NK-92 (cell line): ENCODE measurements around the gene GALNT10.

ENCODE experiments used
- DNase-seq: peaks from one replicate; lab custom pipeline; 2025; ENCODE audit not compliant: unreplicated experiment; lab: John Stamatoyannopoulos, UW

Gene GALNT10

DNA sequence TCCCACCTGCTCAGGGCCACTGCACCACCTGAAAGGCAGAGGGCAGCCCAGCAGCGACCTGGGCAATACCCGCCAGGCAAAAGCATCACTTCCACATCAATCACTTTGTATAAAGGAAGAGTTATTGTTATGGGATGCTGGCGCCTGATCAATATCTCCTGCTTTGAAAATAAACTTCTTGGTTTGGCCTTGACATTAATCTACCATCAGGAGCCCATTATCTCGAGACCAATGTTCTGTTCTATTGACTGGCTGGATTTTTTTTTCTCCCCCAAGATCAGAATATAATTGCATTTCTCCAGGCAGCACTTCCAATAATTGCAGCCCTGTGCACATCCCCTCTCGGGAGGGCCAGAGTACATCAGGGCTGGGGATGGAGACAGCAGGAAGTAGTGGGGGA is 210.8 kb downstream of the GALNT10 start:
- no peak for DNase-seq

GRCh38 chr5:154401931-154402330 is 211.4 kb downstream of the GALNT10 start:
- DNase-seq: no peak

DNA sequence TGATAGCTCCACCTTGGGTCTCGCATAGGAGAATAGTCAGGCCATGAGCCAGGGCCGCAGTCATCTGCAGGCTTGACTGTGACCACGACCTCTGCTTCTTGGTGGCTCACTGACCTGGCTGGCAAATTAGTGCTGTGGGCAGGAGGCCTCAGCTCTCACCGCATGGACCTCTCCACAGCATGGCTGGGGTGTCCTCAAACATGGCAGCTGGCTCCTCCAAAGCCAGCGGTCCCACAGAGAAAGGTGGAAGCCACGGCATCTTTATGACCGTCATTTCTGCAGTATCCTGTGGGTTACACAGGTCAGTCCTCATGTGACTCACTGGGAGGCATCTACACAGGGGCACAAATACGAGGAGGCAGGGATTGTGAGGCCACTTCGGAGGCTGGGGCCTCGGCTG is 212.1 kb downstream of the GALNT10 start:
- no peak for DNase-seq

DNA sequence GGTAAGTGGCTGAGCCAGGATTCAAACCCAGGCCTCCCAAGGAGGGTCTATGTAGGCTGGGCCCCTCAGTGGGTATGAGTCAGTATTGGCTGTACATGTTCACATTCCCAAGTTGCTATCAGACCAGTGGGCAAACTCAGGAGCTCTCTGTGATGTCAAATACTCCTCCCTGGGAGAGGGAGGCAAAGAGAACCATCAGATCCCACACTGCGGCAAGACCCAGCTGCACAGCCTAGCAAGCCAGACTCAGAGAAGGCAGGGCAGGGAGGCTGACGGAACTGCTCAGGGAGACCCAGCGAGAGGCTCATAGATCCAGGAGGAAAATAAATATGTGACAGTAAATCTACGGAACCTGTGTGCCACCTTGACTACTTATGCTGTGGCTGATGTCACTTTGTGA is 212.7 kb downstream of the GALNT10 start:
- no peak for DNase-seq

DNA sequence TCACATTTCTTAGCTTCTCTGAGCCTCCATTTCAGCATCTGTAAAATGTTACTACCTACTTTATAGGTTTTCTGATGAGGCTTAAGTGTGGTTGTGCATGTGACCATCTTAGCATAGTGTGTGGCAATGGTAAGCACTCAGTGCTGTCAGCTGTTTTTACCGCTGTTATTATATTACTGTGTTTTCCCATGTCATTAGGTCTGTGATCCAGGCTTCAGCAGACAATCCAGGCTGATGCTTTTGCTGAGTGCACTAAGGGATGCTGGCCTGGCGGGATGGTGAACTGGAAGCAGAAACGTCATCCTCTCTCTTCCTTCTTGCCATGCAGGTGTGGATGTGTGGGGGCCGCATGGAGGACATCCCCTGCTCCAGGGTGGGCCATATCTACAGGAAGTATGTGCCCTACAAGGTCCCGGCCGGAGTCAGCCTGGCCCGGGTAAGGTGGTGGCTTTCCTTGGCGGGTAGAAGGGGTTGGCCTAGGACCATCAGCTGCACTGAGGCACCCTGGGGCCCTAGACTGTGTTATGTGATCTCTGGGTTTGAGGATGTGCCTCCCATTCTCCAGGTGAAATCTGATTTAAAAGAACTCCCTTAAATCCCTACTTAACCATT is 213.3 kb downstream of the GALNT10 start:
- no peak for DNase-seq

- no peak for DNase-seq
Measured at GRCh38 chr5:154405078-154405792, 214.7 kb downstream of the GALNT10 start.

GRCh38 chr5:154406231-154406630 is 215.7 kb downstream of the GALNT10 start:
- no peak for DNase-seq

- no peak for DNase-seq
Measured at GRCh38 chr5:154406826-154407225, 216.3 kb downstream of the GALNT10 start.

GRCh38 chr5:154408811-154409210 is 218.3 kb downstream of the GALNT10 start:
- DNase-seq: no peak

DNA sequence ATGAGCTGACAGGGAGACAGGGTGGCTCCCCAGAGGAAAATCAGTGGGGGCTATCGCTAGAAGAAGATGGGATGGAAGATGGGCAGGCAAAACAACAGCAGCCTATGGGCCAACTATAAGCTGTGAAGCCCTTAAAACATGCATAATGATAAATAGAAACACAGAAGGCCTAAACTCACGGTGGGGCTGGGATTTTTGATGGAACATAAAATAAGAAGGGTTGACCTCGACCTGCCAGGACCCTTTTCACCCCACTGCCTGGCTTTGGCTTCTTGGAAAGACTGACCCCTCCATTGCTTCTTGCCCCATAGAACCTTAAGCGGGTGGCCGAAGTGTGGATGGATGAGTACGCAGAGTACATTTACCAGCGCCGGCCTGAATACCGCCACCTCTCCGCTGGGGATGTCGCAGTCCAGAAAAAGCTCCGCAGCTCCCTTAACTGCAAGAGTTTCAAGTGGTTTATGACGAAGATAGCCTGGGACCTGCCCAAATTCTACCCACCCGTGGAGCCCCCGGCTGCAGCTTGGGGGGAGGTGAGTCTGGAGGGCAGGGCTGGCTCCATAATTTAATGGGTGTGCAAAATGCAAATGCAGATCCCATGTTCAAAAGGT is 218.8 kb downstream of the GALNT10 start:
- no peak for DNase-seq

DNA sequence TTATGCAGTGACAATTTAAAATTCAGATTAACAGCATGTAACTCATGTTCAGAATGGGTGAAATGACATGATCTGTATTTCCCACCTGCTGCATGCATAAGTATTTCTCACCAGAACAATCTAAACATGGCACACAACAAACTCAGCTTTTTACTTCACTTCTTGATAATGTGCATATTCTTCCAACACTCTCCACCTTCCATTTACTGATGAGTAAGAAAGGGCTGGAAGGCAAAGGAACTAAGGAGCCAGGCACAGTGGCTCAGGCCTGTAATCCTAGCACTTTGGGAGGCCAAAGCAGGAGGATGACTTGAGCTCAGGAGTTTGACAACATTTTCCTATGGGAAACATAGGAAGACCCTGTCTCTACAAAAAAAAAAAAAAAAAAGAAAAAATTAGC is 219.5 kb downstream of the GALNT10 start:
- DNase-seq: no peak

DNA sequence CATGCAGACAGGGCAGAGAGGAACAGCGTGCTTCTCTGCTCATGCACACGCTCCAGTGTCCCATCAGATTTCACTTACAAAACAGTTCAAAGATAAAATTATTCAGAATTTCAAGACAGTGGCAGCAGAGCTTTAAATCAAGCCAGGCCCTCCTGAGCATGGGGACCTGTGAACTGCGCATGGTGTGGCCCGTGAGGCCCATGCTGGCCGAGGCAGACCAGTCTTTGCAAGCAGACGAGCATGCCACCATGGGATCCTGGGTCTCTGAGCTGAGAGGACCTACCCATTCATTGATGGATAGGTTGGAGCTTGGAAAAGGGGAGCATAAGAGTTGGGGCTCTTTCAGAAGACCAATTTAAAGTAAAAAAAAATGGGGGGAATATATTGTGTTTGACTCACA is 220.3 kb downstream of the GALNT10 start:
- DNase-seq: no peak

GRCh38 chr5:154411338-154411737 is 220.8 kb downstream of the GALNT10 start:
- no peak for DNase-seq

- DNase-seq: no peak
Measured at GRCh38 chr5:154412316-154412715, 221.8 kb downstream of the GALNT10 start.

DNA sequence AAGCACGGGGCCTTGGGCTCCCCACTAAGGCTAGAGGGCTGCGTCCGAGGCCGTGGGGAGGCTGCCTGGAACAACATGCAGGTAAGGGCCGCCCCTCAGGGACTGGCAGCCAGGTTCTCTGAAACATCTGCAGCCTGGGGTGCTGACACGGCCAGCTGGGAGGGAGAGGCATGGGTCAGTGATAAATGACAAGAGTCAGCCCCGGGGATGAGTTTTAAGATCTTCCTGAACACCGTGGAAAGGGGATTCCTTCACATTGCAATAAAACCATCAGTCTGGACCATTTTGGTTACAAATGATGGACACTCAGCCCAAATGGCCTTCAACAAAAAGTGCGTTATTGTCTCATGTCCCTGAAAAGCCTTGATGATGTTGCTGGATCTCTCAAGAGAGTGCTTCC is 222.4 kb downstream of the GALNT10 start:
- DNase-seq: no peak

DNA sequence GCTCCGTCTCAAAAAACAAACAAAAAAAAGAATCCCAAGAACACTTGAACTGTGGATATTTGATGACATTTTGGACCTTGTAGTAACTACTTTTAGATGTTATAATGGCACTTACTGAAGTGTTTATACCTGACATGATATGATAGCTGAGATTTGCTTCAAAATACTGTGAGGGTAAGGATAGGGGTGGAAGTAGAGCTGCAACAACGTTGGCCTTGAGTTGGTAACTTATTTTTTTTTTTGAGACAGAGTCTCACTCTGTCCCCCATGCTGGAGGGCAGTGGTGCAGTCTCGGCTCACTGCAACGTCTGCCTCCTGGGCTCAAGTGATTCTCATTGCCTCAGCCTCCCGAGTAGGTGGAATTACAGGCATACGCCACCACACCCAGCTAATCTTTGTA is 224.6 kb downstream of the GALNT10 start:
- no peak for DNase-seq

DNA sequence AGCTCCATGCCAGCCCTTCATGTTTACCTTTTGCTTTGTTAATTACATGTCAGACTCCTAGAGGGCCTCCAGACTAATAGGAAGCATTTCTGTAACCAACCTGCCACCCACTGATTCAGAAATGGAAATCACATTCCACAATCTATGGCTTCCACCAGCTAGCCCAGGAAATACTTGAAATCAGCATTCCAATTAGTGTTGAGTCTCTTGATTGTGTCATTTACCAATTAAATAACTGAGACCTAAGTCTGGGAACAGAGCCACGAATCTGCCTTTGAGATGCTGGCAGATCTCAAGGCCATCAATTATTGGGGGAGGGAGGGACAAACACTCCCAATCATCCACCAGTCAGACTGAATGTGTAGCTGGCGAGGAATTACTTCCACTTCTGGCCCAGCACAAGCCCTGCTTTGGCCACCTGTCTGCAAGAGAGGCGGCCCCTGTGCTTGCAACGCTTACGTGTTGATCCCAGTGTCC is 227.8 kb downstream of the GALNT10 start:
- DNase-seq: no peak

DNA sequence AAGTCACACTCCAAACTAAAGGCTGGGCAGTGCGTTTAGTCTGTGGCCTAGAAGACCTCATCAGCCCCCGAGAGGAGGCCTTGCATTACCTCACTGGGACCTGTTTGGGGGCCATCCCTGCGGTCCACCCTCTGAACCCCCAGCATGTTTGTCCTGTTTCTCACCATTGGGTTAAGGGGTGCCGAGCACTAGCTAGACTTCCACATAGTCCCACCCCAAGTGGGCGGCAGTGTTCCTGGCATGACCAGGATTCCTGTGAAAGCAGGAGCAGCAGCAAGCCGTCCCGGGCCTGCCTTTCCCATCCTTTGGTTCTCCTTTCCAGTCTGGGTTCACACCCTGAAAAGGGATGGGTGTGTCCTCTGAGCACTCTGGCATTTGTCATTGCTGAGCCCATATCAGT is 228.7 kb downstream of the GALNT10 start:
- DNase-seq: no peak

DNA sequence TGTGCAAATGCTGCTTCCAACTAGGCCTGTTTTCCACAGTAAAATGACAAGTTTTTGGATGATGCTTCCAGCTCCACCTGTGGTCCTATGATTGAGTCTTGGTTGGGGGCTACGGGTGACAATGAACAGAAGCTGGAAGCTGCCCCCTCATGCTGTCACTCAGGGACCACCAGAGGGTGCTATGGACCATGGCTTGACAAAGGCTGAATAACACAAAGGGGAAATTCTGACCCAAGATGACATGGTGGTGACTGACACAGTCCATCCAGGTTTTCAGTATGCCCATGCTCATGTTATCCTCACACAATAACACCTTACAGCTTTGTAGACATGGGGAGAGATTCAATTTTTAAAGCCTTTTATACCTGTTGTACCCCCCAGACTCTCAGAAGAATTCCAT is 231.3 kb downstream of the GALNT10 start:
- DNase-seq: no peak

- DNase-seq: no peak
Measured at GRCh38 chr5:154422298-154422697, 231.8 kb downstream of the GALNT10 start.

DNA sequence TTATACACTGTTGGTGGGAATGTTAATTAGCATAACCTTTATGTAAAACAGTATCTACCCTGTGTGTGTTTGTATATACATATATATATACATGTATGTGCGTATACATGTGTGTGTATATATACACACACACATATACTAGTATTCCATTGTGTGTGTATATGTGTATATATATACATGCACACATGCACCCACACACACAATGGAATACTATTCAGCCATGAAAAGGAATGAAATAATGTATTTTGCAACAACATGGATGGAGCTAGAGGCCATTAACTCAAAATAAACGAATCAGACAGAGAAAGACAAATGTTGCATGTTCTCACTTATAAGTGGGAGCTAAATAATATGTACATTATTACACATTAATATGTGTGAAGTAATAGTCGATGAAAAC is 237.7 kb downstream of the GALNT10 start:
- no peak for DNase-seq

DNA sequence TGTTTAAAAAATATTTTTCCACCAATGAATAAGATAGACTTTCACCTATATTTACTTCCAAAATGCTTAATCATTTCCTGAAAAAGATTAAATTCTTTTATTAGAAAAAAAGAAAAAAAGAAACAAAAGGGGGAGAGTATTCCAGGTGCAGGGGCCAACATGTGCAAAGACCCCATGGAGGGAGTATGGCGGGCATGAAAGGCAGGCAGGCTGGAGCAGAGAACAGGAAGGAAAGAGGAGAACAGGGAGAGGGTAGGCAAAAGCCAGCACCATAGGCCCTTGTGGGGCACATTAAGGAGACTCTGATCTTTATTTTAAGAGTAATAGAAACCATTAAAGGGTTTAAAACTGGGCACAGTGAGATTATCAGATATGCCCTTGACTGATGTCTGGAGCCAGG is 238.8 kb downstream of the GALNT10 start:
- DNase-seq: no peak
